Loucy (cell line): ENCODE data around the gene USP25.

ENCODE experiments used
- H2AFZ ChIP-seq: fragments of 200-600 bp; sonication (generic); 2 replicates; pipeline ENCODE4 v1.6.0; 2016; ENCODE audit warnings: antibody characterized with exemption, mild to moderate bottlenecking, low read length, moderate library complexity
- H3F3A ChIP-seq: fragments of 200-600 bp; 2 replicates; pipeline ENCODE4 v1.6.0; 2016; ENCODE audit warnings: antibody characterized with exemption, low read depth, mild to moderate bottlenecking
- H3K27me3 ChIP-seq: fragments of 200-600 bp; sonication (generic); 2 replicates; pipeline ENCODE4 v1.6.1; 2014; ENCODE audit warnings: low read length, mild to moderate bottlenecking; ENCODE audit not compliant: insufficient read depth, poor library complexity, severe bottlenecking
- H3K36me3 ChIP-seq: fragments of 200-600 bp; sonication (generic); 2 replicates; pipeline ENCODE4 v1.6.1; 2016; ENCODE audit warnings: low read length; ENCODE audit not compliant: insufficient read depth
- H3K4me1 ChIP-seq: fragments of 200-600 bp; sonication (generic); 2 replicates; pipeline ENCODE4 v1.5.1; 2014; ENCODE audit warnings: low read length, mild to moderate bottlenecking; ENCODE audit not compliant: insufficient read depth, poor library complexity, severe bottlenecking
- H3K4me2 ChIP-seq: fragments of 200-600 bp; sonication (generic); 2 replicates; pipeline ENCODE4 v1.6.0; 2014; ENCODE audit warnings: antibody characterized with exemption, low read length, low read depth, mild to moderate bottlenecking; ENCODE audit not compliant: poor library complexity, severe bottlenecking
- H3K4me3 ChIP-seq: fragments of 200-600 bp; sonication (generic); 2 replicates; pipeline ENCODE4 v1.5.1; 2014; ENCODE audit warnings: low read length, mild to moderate bottlenecking, mixed read lengths; ENCODE audit not compliant: poor library complexity, severe bottlenecking
- H3K79me2 ChIP-seq: fragments of 200-600 bp; sonication (generic); 2 replicates; pipeline ENCODE4 v1.6.1; 2014; ENCODE audit warnings: low read length; ENCODE audit not compliant: insufficient read depth
- H3K9ac ChIP-seq: fragments of 200-600 bp; sonication (generic); 2 replicates; pipeline ENCODE4 v1.6.0; 2014; ENCODE audit warnings: mild to moderate bottlenecking, low read depth, low read length, moderate library complexity; ENCODE audit not compliant: poor library complexity, severe bottlenecking
- H3K9me2 ChIP-seq: fragments of 200-600 bp; sonication (generic); replicated peaks from 2 replicates; pipeline ENCODE4 v1.6.1; 2016; ENCODE audit warnings: low read depth, low read length, mixed read lengths
- H3K9me3 ChIP-seq: fragments of 200-600 bp; sonication (generic); 2 replicates; pipeline ENCODE4 v1.6.1; 2014; ENCODE audit warnings: mild to moderate bottlenecking, antibody characterized with exemption, low read length, low read depth; ENCODE audit not compliant: insufficient read depth
- H4K20me1 ChIP-seq: fragments of 200-600 bp; sonication (generic); 2 replicates; pipeline ENCODE4 v1.6.0; 2014; ENCODE audit warnings: antibody characterized with exemption, low read length, mild to moderate bottlenecking; ENCODE audit not compliant: insufficient read depth, poor library complexity, severe bottlenecking
- EZH2phosphoT487 ChIP-seq: fragments of 200-600 bp; IDR thresholded peaks from 2 replicates; pipeline ENCODE4 v1.6.1; 2018; ENCODE audit warnings: antibody characterized with exemption, mild to moderate bottlenecking, moderate library complexity, borderline replicate concordance
- TF ChIP-seq, protein P1 (sequence below): fragments of 200-600 bp; sonication (generic); conservative IDR thresholded peaks from 2 replicates; pipeline ENCODE4 v1.5.1; 2014; ENCODE audit warnings: mild to moderate bottlenecking, antibody characterized with exemption, low read length

Gene USP25

DNA sequence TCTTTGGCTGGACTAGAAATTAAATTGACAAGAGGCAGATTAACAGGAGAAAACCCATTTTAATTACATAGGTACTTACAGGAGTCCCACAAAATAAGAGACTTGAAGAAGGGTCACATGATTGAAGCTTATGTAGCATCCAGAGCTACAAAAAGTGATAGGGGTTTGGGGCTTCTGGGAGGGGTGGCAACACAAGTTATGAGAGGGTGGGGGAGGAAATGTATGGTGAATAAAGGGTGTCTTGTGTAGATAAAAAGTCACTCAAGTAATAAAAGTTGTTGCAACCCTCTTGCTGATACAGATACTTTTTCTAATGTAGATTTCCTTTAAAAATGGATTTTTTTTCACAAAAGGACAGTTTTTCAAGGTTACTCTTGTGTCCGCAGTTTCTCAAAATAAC lies 24.0 kb downstream of the USP25 start:
- Histone ChIP-seq H2AFZ (no peak overlapping the region), H3K9ac (no peak overlapping the region), H3K36me3 (no peaks in the 10 kb centered on the region), H3F3A (no peaks in the 10 kb centered on the region), H3K27me3 (no peaks in the 10 kb centered on the region), H3K79me2 (peaks cover 59% of the 10 kb centered on the region), H3K4me1 (peaks cover 12% of the 10 kb centered on the region), H3K9me2 (no peaks in the 10 kb centered on the region), H3K9me3 (0 out of 2 replicates have a peak, but pooled peaks cover 6% of the 10 kb centered on the region), H3K4me3 (no peak overlapping the region), H4K20me1 (peaks cover 5% of the 10 kb centered on the region), H3K4me2 (no peak overlapping the region)
- TF ChIP-seq, protein P1, sequence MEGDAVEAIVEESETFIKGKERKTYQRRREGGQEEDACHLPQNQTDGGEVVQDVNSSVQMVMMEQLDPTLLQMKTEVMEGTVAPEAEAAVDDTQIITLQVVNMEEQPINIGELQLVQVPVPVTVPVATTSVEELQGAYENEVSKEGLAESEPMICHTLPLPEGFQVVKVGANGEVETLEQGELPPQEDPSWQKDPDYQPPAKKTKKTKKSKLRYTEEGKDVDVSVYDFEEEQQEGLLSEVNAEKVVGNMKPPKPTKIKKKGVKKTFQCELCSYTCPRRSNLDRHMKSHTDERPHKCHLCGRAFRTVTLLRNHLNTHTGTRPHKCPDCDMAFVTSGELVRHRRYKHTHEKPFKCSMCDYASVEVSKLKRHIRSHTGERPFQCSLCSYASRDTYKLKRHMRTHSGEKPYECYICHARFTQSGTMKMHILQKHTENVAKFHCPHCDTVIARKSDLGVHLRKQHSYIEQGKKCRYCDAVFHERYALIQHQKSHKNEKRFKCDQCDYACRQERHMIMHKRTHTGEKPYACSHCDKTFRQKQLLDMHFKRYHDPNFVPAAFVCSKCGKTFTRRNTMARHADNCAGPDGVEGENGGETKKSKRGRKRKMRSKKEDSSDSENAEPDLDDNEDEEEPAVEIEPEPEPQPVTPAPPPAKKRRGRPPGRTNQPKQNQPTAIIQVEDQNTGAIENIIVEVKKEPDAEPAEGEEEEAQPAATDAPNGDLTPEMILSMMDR: no peak
- no peak for TF ChIP-seq EZH2phosphoT487

DNA sequence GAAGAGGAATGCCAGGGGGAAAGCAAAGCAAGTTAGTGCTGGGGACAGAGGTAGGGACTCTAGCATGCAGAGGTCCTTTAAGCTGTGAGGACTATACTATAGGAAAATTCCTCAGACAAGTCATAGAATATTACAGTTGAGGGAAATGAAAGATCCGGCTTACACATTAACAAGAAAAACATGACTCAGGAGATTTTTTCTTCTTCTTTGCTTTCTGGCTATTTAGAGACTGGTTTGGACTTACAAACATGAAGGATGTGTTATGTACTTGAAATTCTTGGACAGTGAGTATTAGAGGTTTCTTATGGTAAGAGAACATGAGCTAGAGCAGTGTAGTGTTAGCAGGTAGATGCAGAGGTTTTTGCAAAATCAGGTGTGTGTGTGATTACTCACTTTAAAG lies 24.9 kb downstream of the USP25 start:
- Histone ChIP-seq H3K4me2 (no peak overlapping the region), H3K9me2 (no peaks in the 10 kb centered on the region), H2AFZ (no peak overlapping the region), H3K9ac (no peak overlapping the region), H4K20me1 (peaks cover 5% of the 10 kb centered on the region), H3F3A (no peaks in the 10 kb centered on the region), H3K4me1 (peaks cover 8% of the 10 kb centered on the region), H3K9me3 (0 out of 2 replicates have a peak, but pooled peaks cover 6% of the 10 kb centered on the region), H3K79me2 (peaks cover 54% of the 10 kb centered on the region), H3K36me3 (no peaks in the 10 kb centered on the region), H3K4me3 (no peak overlapping the region), H3K27me3 (no peaks in the 10 kb centered on the region)
- TF ChIP-seq, protein P1: no peak
- no peak for TF ChIP-seq EZH2phosphoT487

DNA sequence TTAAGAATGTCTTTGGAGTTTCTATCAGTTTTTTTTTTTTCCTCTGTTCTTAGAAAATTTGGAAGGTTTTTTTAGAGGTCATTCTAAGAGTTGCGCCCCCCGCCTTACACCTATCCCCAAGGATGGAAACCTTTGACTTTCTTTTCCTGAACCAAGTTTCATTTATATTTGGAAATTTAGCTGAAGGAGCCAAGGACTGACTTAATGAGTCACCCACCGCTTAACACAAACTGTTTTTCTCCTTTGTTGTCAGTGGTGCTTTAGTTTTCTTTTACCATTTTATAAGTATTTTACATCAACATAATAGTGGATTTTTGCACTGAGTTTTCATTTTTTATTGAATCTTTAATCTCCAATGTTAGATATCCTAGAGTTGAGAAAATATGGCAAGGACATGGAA lies 25.3 kb downstream of the USP25 start:
- no peaks in the 10 kb centered on the region for H3K36me3 ChIP-seq
- peaks cover 50% of the 10 kb centered on the region for H3K79me2 ChIP-seq
- H4K20me1 ChIP-seq: peaks cover 5% of the 10 kb centered on the region
- H2AFZ ChIP-seq: no peak overlapping the region
- H3K9me3 ChIP-seq: 0 out of 2 replicates have a peak, but pooled peaks cover 6% of the 10 kb centered on the region
- no peak overlapping the region for H3K4me3 ChIP-seq
- H3K9ac ChIP-seq: no peak overlapping the region
- peaks cover 8% of the 10 kb centered on the region for H3K4me1 ChIP-seq
- no peaks in the 10 kb centered on the region for H3K9me2 ChIP-seq
- H3K27me3 ChIP-seq: no peaks in the 10 kb centered on the region
- H3F3A ChIP-seq: no peaks in the 10 kb centered on the region
- no peak overlapping the region for H3K4me2 ChIP-seq
- no peak for TF ChIP-seq EZH2phosphoT487
- TF ChIP-seq, protein P1: no peak
